LNCaP clone FGC (cell line): ENCODE measurements around the gene BEGAIN.

ENCODE experiments used
- DNase-seq: peaks from one replicate; pipeline ENCODE4 v3.0.0-alpha.2; 2011; ENCODE audit warnings: low read depth
- H3K4me3 ChIP-seq: 2 replicates; pipeline ENCODE4 v1.5.1; 2011; ENCODE audit warnings: mild to moderate bottlenecking, low read depth, low read length, control low read depth
- TF ChIP-seq, protein P1 (sequence below): IDR thresholded peaks from 2 replicates; pipeline ENCODE4 v1.5.1; 2012; ENCODE audit warnings: mild to moderate bottlenecking; ENCODE audit not compliant: control insufficient read depth, insufficient read depth; ENCODE audit errors: extremely low read depth

The BEGAIN gene

DNA sequence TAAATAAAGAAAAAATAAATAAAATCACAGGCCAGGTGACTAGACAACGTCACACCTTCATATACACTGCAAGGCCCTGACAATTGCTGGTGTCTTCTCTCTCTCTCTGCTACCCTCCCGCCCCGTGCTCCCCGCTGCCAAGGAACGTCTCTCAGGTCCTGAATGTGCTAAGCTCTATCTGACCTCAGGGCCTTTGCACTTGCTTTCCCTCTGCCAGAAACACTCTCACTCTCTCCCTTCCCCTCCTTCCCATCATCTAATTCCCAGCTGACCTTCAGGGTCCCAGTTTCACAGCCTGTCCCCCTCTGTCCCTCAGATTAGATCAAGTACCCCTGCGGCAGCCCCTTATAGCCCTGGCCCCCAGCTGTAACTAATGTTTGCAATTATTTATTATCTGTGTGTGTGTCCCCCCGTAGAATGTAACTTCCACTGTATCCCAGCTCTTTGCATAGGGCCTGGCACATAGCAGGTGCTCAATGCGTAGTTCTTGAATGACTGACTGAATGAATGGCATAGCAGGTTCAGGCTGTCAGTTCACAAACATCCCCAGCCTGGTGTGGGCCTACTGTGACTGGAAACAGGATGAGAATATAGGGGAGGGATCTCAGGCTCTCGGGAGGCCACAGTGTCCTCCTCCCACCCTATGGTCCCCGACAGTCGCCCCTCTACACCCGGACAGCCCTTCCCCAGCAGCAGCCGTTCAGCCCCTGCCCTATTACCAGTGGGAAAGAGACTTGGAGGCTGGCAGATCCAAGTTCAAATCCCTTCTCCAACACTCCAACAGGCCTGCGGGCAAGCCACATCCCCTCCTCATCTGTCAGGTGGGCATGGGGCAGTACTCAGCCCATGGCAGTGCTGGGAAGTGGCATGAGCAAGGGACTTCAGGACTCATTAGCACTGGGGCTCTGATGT lies 6.6 kb downstream of the BEGAIN start:
- no peak overlapping the region for H3K4me3 ChIP-seq
- no peak for DNase-seq
- TF ChIP-seq, protein P1, sequence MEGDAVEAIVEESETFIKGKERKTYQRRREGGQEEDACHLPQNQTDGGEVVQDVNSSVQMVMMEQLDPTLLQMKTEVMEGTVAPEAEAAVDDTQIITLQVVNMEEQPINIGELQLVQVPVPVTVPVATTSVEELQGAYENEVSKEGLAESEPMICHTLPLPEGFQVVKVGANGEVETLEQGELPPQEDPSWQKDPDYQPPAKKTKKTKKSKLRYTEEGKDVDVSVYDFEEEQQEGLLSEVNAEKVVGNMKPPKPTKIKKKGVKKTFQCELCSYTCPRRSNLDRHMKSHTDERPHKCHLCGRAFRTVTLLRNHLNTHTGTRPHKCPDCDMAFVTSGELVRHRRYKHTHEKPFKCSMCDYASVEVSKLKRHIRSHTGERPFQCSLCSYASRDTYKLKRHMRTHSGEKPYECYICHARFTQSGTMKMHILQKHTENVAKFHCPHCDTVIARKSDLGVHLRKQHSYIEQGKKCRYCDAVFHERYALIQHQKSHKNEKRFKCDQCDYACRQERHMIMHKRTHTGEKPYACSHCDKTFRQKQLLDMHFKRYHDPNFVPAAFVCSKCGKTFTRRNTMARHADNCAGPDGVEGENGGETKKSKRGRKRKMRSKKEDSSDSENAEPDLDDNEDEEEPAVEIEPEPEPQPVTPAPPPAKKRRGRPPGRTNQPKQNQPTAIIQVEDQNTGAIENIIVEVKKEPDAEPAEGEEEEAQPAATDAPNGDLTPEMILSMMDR, result no peak

GRCh38 chr14:100578552-100578951 lies 8.7 kb downstream of the BEGAIN start:
- DNase-seq, result no peak
- TF ChIP-seq, protein P1, result no peak
- no peak overlapping the region for H3K4me3 ChIP-seq

- no peak for DNase-seq
These were observed 9.2 kb downstream of the BEGAIN start for GRCh38 chr14:100577986-100578431.

DNA sequence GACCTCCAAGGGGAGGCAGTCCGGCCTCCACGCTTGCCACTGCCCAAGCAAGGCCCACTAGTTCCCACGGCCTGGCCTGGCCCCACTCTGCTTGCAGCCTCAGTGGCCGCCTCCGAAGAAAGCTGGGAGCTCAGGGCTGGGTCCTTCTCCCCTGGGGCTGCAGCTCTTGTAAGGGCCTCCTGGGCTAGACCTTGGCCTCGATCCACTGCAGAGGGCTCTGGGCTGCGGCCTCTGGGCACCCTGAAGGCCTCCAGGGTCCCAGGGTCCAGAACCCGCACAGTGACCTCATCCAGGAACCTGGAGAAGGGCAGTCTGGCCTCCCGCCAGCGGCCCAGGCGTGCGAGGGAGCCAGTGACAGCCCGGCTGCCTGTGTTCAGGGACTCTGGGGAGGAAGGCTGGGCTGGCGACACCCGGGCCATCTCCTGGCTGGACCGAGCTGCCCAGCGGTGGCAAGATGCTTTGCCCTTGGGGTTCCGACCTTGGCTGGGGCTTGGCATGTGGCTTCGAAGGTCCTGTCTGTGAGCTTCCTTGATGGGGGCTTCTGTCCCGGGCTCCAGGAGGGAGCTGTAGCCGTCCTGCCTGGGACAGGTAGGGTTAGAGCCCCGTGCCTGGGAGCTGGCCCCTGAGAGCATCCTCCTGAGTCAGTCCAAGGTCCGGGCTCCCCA lies 9.8 kb downstream of the BEGAIN start:
- TF ChIP-seq, protein P1, result no peak
- DNase-seq, result no peak
- no peak overlapping the region for H3K4me3 ChIP-seq

More at GRCh38 chr14:100577986-100578431, 9.2 kb downstream of the BEGAIN start:
- no peak overlapping the region for H3K4me3 ChIP-seq
- TF ChIP-seq, protein P1, result no peak

- TF ChIP-seq, protein P1, result no peak
- no peak for DNase-seq
- H3K4me3 ChIP-seq, result no peak overlapping the region
These were observed 10.8 kb downstream of the BEGAIN start for GRCh38 chr14:100576091-100577085.

DNA sequence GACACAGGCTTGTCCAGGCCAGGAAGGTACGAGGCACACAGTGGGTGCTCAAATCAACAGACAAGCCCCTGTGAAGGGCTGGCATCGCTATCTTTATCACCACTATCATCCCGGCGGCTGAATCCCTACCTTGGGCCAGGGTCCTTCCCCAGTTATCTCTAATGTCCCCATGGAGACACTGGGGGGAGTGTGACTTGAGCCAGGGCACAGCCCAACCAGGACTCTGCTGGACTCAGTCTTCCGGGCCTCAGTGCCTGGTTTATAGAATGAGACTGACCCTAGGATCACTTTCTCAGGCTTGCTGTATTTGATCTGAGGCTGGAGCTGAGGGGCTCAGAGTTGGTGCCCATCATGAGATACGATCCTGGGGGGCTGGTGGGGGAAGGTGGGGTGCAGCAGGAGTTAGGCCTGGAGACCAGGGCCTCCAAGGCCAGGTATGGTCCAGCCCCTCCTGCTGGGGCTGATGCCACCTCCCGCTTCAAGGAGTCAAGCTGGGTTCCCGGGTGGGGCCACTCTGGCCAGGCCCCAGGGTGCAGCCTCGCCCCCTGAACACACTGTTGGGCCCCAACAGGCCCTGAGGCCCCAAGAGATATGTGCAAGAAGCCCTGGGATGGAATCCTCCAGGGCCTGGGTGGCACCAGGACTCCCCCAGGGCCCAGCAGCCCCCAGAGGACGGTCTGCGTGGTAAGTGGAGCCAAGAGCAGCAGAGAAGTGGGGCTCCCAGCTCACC lies 11.8 kb downstream of the BEGAIN start:
- TF ChIP-seq, protein P1, result no peak
- H3K4me3 ChIP-seq, result no peak overlapping the region
- no peak for DNase-seq
